Caco-2 (cell line): ENCODE measurements around the gene AKT1. TPM values are rescaled to one million over a fixed set of nuclear protein-coding genes. Genes with fewer than 3 reads are reported as not detected.

Experiments used
- BruUV-seq: library from RNA; stranded (reverse); fragments of 400-500 nt; replicated peaks from 2 replicates; lab custom pipeline; 2021; lab: Mats Ljungman, UMichigan
- CTCF ChIA-PET: fragments of 300-600 bp; sonication (Branson Sonifier 250); formaldehyde crosslinking; loops from one replicate; lab custom pipeline; 2022; ENCODE audit warnings: antibody characterized with exemption; lab: Charles Lee
- POLR2A ChIA-PET: fragments of 300-600 bp; sonication (Branson Sonifier 250); formaldehyde crosslinking; loops from one replicate; lab custom pipeline; 2022; ENCODE audit warnings: antibody characterized with exemption; lab: Charles Lee
- DNase-seq, 2 experiments: peaks; one replicate each; pipeline versions ENCODE4 v3.0.0 to v3.0.0-alpha.2; 2020 to 2022
- H3K27me3 ChIP-seq: replicated peaks from 2 replicates; pipeline ENCODE4 v1.6.0; 2011; ENCODE audit warnings: low read length; ENCODE audit not compliant: control insufficient read depth, insufficient read depth
- H3K36me3 ChIP-seq: 2 replicates; pipeline ENCODE4 v1.5.1; 2011; ENCODE audit warnings: low read length; ENCODE audit not compliant: control insufficient read depth, insufficient read depth
- H3K4me1 ChIP-seq: fragments of 250-450 bp; sonication (Bioruptor Pico); 2 replicates; pipeline ENCODE4 v1.5.1; 2020; ENCODE audit warnings: mild to moderate bottlenecking
- H3K4me3 ChIP-seq: 2 replicates; pipeline ENCODE4 v1.5.1; 2011; ENCODE audit warnings: low read depth, mild to moderate bottlenecking, control low read depth, low read length
- H3K9me3 ChIP-seq: fragments of 250-450 bp; sonication (Bioruptor Pico); 2 replicates; pipeline ENCODE4 v1.5.1; 2020; ENCODE audit warnings: mild to moderate bottlenecking, moderate library complexity
- H3K27ac Mint-ChIP-seq: one replicate; pipeline ENCODE4 v1.8.0; 2022; ENCODE audit warnings: mixed read lengths; ENCODE audit not compliant: unreplicated experiment
- H3K27me3 Mint-ChIP-seq: one replicate; pipeline ENCODE4 v1.8.0; 2022; ENCODE audit warnings: mixed read lengths; ENCODE audit not compliant: insufficient read depth, unreplicated experiment
- H3K36me3 Mint-ChIP-seq: one replicate; pipeline ENCODE4 v1.8.0; 2022; ENCODE audit warnings: mild to moderate bottlenecking, mixed read lengths; ENCODE audit not compliant: insufficient read depth, unreplicated experiment
- H3K4me1 Mint-ChIP-seq: one replicate; pipeline ENCODE4 v1.8.0; 2022; ENCODE audit warnings: low read depth, mixed read lengths; ENCODE audit not compliant: unreplicated experiment
- H3K4me3 Mint-ChIP-seq: one replicate; pipeline ENCODE4 v1.8.0; 2022; ENCODE audit warnings: mild to moderate bottlenecking, moderate library complexity, mixed read lengths; ENCODE audit not compliant: unreplicated experiment
- H3K9me3 Mint-ChIP-seq: one replicate; pipeline ENCODE4 v1.8.0; 2022; ENCODE audit warnings: mixed read lengths; ENCODE audit not compliant: unreplicated experiment
- intact Hi-C: fragments of 100-400 bp; cut with micrococcal nuclease; formaldehyde crosslinking; loops from one replicate; pipeline ENCODE4 v1.10.0; 2022; ENCODE audit not compliant: unreplicated experiment
- total RNA-seq: library from RNA; stranded (reverse); gene quantifications from 2 replicates; pipeline ENCODE4 v1.2.3, GENCODE V29; 2022
- TF ChIP-seq, protein P1 (sequence below), 2 experiments: fragments of 200-600 bp in 1 of 2; IDR thresholded peaks; 1 replicate in 1 of 2; 2 replicates in 1 of 2; pipeline versions ENCODE4 v1.5.1 to v1.8.0; 2011 to 2022; ENCODE audit warnings: antibody characterized with exemption in 1 of 2, control low read depth in 1 of 2, inconsistent platforms in 1 of 2, low read depth in 1 of 2, low read length in 1 of 2, mild to moderate bottlenecking in 1 of 2, moderate library complexity in 1 of 2; ENCODE audit not compliant: insufficient read depth in 1 of 2, severe bottlenecking in 1 of 2, unreplicated experiment in 1 of 2

The AKT1 gene
- total RNA-seq, 1 experiment from 2014 or later = 110 TPM

DNA sequence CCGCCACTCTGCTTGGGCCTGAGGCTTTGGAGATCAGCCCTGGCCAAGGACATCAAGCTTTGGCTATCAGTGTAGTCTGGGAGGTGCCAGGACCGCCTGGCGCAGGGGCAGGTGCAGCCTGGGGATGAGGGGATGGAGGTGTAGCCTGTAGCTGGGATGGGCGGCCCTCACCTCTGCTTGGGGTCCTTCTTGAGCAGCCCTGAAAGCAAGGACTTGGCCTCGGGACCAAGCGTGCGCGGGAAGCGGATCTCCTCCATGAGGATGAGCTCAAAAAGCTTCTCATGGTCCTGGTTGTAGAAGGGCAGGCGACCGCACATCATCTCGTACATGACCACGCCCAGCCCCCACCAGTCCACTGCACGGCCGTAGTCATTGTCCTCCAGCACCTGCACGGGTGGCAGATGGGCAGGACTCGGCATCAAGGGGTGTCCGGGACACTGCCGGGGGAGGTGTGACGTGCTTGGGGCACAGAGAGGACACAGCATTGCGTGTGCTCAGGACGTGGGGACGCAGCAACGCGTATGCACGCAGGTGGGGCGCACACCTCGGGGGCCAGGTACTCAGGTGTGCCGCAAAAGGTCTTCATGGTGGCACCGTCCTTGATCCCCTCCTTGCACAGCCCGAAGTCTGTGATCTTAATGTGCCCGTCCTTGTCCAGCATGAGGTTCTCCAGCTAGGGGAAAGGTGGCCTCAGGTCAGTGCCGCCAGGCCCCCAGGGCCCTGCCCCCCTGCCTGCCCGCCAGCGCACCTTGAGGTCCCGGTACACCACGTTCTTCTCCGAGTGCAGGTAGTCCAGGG is 22.6 kb downstream of the AKT1 start:
- TF ChIP-seq, protein P1, sequence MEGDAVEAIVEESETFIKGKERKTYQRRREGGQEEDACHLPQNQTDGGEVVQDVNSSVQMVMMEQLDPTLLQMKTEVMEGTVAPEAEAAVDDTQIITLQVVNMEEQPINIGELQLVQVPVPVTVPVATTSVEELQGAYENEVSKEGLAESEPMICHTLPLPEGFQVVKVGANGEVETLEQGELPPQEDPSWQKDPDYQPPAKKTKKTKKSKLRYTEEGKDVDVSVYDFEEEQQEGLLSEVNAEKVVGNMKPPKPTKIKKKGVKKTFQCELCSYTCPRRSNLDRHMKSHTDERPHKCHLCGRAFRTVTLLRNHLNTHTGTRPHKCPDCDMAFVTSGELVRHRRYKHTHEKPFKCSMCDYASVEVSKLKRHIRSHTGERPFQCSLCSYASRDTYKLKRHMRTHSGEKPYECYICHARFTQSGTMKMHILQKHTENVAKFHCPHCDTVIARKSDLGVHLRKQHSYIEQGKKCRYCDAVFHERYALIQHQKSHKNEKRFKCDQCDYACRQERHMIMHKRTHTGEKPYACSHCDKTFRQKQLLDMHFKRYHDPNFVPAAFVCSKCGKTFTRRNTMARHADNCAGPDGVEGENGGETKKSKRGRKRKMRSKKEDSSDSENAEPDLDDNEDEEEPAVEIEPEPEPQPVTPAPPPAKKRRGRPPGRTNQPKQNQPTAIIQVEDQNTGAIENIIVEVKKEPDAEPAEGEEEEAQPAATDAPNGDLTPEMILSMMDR (IDR thresholded peaks at IDR 0.05; ENCODE audit: insufficient read depth in 1 of 2, low read depth in 1 of 2, low read length in 1 of 2, severe bottlenecking in 1 of 2, unreplicated experiment in 1 of 2) = no peak
- intact Hi-C loops = no loop called here
- Histone ChIP-seq H3K4me1 (peaks cover 9% of the 10 kb centered on the region), H3K36me3 (peaks cover 7% of the 10 kb centered on the region), H3K4me3 (no peak overlapping the region), H3K9me3 (no peaks in the 10 kb centered on the region; the same call in 1 of the 2 replicates), H3K27me3 (no peaks in the 10 kb centered on the region)
- Mint-ChIP-seq H3K9me3 (no peaks in the 10 kb centered on the region), H3K4me1 (no peaks in the 10 kb centered on the region), H3K36me3 (peaks cover 88% of the 10 kb centered on the region), H3K27ac (no peak overlapping the region), H3K4me3 (no peak overlapping the region), H3K27me3 (no peaks in the 10 kb centered on the region)
- DNase-seq = no peak
- ChIA-PET CTCF (interaction anchor here (1.6 kb wide), 1 partner anchor 54 kb away, joined by 3 read pairs; no protein-coding TSS in a partner anchor), POLR2A (interaction anchor here (1.0 kb wide), 1 partner anchor 53 kb away, joined by 4 read pairs; no protein-coding TSS in a partner anchor)
- no TSS peak for BruUV-seq

DNA sequence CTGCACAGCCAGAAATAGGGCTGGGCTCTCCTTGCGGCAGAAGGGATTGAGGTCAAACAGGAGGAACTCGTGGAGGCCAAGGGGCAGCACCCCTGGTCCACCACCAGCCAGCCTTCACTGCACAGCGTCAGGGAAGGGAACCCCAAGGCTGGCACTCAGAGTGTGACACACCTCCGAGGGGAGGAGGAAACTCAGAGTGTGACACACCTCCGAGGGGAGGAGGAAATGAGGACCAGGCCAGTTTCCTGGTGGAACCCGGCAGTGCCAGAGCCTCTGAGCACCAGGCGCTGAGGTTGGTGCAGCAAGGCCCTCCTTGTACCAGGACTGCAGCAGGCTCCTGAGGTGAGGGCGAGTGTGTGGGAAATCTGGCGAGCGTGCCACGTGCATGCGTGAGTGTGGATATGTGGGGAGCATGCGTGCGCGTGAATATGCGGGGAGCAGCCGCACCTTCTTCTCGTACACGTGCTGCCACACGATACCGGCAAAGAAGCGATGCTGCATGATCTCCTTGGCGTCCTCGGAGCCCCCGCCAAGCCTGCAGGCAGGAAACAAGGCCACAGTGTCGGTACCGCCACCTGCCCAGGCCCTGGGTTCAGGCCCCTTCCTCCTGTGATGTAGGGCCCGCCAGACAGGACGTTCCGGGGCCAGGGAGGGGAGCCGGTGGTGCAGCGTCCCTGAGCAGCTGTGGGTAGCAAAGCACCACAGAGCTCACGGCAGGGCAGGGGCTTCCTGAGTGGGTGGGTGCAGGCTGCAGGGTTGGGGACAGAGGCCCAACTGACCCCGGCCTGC is 23.4 kb downstream of the AKT1 start:
- BruUV-seq = no TSS peak
- POLR2A ChIA-PET = no interaction called here
- CTCF ChIA-PET = interaction anchor here (1.6 kb wide), 1 partner anchor 55 kb away, joined by 3 read pairs; no protein-coding TSS in a partner anchor

More for the DNA sequence above, 23.4 kb downstream of the AKT1 start:
- Mint-ChIP-seq H3K27ac (no peak overlapping the region), H3K27me3 (no peaks in the 10 kb centered on the region), H3K4me3 (no peak overlapping the region), H3K9me3 (no peaks in the 10 kb centered on the region), H3K4me1 (peaks cover 5% of the 10 kb centered on the region), H3K36me3 (peaks cover 83% of the 10 kb centered on the region)
- Histone ChIP-seq H3K9me3 (no peaks in the 10 kb centered on the region; the same call in 1 of the 2 replicates), H3K27me3 (no peaks in the 10 kb centered on the region), H3K36me3 (peaks cover 7% of the 10 kb centered on the region), H3K4me1 (peaks cover 17% of the 10 kb centered on the region), H3K4me3 (no peak overlapping the region)
- intact Hi-C loops = no loop called here
- TF ChIP-seq, protein P1 (IDR thresholded peaks at IDR 0.05; ENCODE audit: insufficient read depth in 1 of 2, low read depth in 1 of 2, low read length in 1 of 2, severe bottlenecking in 1 of 2, unreplicated experiment in 1 of 2) = no peak
- DNase-seq = no peak
